NCI-H510A treated with DMSO at 0.1 percent for 48 hours (cell line): ENCODE data around the gene TTC29.
"Not testable (repeated sequence)": the region's sequence is repeated elsewhere in the genome, so short reads cannot be mapped to it uniquely, and the experiment has no call there.

Experiments used
- DNase-seq: peaks from one replicate; lab custom pipeline; 2025; lab: John Stamatoyannopoulos, UW

Gene TTC29

DNA sequence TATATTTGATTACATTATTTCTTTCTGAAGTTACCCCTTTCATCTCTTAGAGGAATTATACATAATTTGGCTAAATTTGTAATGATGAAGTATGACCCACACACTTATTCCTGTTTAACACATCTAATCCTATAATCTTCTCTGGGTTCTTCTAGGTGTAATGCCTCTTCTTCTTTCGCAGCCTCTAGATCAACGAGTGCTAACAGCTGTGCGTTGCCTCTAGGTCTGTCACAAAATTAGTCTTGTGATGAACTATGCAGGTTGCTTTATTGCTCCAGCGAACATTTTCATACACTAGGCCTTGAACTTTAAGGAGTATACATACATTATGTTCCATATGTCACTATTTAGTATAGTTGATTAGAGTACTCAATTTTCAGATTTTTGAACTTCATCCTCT is 89.9 kb downstream of the TTC29 start:
- DNase-seq: no peak

DNA sequence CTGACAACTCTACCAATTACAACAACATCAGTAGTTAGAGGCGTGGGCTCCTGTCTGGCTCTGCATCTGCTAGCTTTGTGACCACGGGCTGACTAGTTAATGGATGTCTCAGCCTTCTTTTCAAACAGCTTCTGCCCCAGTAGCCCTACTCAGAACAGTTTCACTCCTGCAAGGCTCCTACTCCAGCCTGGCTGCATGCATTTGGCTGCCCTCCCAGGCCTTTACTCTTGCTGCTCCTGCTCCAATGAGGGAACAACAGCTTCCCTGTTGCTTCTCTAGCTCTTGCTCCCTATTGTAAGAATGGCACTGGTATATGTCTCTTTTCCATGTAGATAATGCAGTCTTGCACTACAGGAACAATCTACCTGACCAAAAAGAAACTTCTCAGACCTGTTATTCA is 93.3 kb downstream of the TTC29 start:
- no peak for DNase-seq

DNA sequence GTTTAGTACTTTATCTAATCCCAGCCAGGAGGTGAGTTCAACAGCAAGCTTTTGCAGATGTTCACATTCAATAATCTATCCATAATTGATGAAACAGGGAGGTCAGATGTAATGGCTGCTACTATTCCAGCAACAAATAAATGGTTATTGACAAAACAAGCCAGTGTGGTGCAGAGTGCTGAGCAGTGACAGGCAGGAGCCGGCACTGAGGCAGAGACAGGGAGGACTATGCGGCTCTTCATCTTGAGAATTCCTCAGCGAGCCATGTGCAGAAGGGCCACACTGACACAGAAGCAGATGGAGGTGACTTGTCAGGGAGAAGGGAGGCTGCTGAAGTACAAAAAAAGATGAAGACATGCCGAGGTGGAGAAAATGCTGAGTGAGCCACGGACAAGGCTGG is 98.3 kb downstream of the TTC29 start:
- DNase-seq: no peak

DNA sequence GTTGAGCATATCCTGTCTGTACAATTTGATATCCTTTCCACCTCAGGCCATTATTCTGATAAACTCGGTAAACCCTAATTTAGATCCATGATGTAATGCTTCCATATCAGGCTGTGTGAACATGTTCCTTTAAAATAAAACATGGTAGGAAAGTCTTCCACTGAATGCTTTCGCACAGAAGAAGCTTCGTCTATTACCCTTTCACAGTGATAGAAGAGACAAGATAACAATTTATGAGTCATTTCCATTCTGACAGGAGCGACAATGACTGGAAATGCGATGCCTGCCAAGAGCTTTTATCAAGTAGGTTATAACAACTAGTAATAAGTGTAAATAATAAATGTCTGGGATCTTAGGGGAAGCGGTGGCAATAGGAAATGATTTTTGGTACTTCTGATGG is 98.8 kb downstream of the TTC29 start:
- no peak for DNase-seq

- DNase-seq: no peak
These were observed 100.9 kb downstream of the TTC29 start for GRCh38 chr4:146844761-146845160.

GRCh38 chr4:146842876-146843275 is 102.8 kb downstream of the TTC29 start:
- DNase-seq: no peak

- no peak for DNase-seq
These were observed 104.9 kb downstream of the TTC29 start for GRCh38 chr4:146840731-146841130.

DNA sequence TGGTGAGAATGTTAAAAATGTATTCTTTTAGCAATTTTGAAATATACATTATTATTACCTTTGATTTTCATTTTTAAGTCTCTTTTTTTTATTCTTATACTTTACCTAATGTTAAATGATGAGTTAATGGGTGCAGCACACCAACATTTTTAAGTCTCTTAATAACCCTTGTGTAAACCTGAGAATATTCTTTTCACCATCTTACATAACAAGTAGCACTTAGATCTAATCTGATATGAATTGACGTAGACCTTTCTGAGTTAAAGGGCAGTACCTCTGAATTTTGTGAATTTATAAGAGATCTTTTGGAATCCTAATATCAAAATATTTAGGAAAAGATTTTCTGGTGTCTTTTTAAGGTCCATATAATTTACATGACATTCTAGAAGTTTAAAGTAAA is 110.6 kb downstream of the TTC29 start:
- no peak for DNase-seq

GRCh38 chr4:146834263-146835034 is 111.2 kb downstream of the TTC29 start:
- no peak for DNase-seq

GRCh38 chr4:146833530-146833929 is 112.1 kb downstream of the TTC29 start:
- no peak for DNase-seq

GRCh38 chr4:146822980-146823379 is 122.7 kb downstream of the TTC29 start:
- not testable (repeated sequence) for DNase-seq

GRCh38 chr4:146814750-146815149 is 130.9 kb downstream of the TTC29 start:
- no peak for DNase-seq

GRCh38 chr4:146795711-146796110 is 150.0 kb downstream of the TTC29 start:
- no peak for DNase-seq

- DNase-seq: no peak
These were observed 151.9 kb downstream of the TTC29 start for GRCh38 chr4:146793727-146794126.

DNA sequence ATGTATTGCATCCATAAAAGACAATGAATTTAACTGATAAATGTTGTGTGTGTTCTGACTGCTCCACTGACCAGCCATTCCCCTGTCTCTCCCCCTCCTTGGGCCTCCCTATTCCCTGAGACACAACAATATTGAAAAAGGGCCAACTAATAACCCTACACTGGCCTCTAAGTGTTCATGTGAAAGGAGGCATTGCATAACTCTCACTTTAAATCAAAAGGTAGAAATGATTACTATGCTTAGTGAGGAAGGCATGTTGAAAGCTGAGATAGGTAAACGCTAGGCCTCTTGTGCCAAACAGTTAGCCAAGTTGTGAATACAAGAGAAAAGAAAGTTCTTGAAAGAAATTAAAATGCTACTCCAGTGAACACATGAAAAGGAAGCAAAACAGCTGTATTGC is 154.2 kb downstream of the TTC29 start:
- DNase-seq: no peak

GRCh38 chr4:146790515-146790914 is 155.1 kb downstream of the TTC29 start:
- DNase-seq: no peak

GRCh38 chr4:146787731-146788130 is 157.9 kb downstream of the TTC29 start:
- DNase-seq: no peak

GRCh38 chr4:146776691-146777090 is 169.0 kb downstream of the TTC29 start:
- DNase-seq: no peak

DNA sequence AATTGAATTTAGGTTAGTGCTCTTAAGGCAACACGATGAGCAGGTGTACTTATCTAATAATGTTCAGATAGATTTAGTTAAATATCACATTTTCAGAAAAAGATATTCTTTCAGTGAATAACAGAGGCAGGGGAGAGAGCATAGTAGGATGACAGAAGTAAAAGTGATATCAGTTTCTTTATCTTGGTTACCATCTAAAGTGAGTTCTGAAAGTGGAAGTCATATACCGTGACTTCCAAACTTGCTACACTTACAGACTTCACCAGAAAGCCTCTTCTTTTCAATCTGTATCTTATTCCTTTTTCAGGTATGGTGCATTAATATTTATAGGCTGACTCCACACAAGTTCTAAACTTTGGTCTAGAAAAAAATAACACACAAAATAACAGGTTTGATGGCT is 182.1 kb downstream of the TTC29 start:
- no peak for DNase-seq

GRCh38 chr4:146762016-146762415 is 183.6 kb downstream of the TTC29 start:
- DNase-seq: no peak

GRCh38 chr4:146742416-146742815 is 203.2 kb downstream of the TTC29 start:
- DNase-seq: no peak

GRCh38 chr4:146739182-146739581 is 206.5 kb downstream of the TTC29 start:
- no peak for DNase-seq

DNA sequence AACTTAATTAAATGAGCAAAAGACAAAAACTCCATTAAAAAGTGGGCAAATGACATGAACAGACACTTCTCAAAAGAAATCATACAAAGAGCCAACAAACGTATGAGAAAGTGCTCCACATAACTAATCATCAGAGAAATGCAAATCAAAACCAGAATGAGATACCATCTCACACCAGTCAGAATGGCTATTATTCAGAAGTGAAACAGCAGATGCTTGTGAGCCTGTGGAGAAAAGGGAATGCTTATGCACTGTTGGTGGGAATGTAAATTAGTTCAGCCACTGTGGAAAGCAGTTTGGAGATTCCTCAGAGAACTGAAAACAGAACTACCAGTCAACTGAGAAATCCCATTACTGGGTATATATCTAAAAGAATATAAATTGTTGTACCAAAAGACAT is 222.1 kb downstream of the TTC29 start:
- not testable (repeated sequence) for DNase-seq

- DNase-seq: no peak
These were observed 235.7 kb downstream of the TTC29 start for GRCh38 chr4:146709956-146710355.
